GM21529 (cell line): ENCODE measurements around the gene TAS2R16.
"Not testable (repeated sequence)": the region's sequence is repeated elsewhere in the genome, so short reads cannot be mapped to it uniquely, and the experiment has no call there.

ENCODE experiments used
- ATAC-seq: cut with Tn5 transposase; IDR thresholded peaks from one replicate; pipeline ENCODE4 v1.9.1; 2021; ENCODE audit not compliant: unreplicated experiment

The TAS2R16 gene

DNA sequence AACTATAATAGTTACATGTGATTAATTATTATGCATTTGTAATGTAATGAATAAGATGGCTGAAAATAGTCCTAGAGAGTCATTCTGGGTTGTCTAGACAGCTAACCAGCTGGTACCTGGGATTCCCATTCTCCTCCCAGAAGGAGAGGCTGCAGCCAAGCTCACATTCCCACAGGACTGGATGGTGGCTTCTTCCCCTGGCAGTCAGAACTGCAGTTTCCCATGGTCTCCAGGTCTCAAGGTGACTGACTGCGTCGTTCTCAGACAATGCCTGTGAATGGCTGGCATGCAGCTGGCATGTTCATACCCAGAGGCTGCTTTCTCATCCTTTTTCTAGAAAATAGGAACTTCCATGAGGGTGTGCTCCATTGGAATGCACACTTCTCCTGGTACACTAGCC is 21.3 kb downstream of the TAS2R16 start:
- ATAC-seq = no peak

DNA sequence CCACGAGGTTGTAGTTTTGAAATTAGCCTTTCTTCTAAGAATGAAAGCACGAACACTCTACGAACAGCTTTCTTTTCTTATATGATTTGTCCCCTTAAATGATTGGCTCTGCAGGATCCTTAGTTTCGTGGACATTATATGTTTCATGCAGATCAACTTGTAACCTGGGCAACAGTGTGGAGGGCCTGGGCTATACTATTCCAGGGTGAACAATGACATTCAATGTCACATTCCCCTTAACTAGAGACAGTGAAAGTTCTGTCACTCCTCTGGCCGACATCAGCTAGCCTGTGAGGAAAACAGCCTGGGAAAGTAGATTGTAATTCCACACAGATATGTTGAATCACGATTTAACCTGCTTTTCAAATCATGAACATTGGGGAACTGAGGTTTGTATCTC is 23.4 kb downstream of the TAS2R16 start:
- ATAC-seq = no peak

DNA sequence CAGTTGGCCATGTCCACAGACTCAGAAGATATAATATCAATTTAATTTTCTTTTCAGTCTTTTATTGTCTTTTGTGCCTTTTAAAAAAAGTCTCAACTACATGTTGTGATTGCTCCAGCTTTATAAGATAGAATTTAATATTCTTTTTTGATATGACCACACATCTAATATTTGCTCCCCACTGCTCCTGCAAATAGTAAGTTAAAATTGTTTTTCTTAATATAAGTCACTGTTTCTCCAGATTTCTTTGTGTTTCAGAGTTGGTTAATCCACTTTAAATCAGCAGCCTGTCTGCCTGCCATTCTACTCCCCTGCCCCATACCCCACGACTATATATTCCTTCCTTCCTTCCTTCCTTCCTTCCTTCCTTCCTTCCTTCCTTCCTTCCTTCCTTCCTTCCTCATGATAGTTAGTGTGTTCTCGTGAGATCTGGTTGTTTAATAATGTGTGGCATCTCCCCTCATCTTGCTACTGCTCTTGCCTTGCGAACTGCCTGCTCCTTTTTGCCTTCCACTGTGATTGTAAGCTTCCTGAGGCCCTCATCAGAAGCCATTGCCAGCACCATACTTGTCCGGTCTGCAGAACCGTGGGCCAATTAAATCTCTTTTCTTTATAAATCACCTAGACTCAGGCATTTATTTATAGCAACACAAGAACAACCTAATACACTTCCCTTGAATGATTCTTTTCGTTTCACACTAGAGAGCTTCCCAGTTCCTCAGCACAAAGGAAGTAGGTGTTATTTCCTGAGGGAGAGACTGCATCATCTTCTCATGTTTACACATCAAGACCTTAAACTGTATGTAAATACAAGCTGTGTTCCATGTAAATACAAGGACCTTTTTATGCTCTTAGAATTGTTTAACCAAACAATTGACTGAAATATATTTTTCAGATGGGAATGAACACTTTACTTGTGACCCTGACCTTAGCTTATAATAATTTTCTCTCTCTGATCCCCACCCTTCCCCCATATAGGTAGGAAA is 24.5 kb downstream of the TAS2R16 start:
- no peak for ATAC-seq

DNA sequence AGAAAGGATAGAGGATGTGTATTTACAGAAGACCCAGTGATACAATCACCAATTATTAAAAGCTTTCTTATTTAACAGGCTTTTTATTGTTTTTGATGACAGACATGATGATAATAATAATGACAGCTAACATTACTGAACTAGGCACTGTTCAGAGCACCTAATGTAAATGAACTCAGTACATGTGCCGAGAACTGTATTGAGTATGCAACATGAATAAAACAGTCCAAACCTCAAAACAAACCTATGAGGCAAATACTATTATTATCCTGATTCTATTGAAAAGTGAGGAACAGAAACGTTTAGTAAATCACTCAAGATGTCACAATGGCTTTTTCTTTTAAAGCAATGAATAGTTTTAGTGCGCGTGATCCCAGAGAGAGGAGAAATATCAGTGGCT is 27.1 kb downstream of the TAS2R16 start:
- ATAC-seq = no peak

DNA sequence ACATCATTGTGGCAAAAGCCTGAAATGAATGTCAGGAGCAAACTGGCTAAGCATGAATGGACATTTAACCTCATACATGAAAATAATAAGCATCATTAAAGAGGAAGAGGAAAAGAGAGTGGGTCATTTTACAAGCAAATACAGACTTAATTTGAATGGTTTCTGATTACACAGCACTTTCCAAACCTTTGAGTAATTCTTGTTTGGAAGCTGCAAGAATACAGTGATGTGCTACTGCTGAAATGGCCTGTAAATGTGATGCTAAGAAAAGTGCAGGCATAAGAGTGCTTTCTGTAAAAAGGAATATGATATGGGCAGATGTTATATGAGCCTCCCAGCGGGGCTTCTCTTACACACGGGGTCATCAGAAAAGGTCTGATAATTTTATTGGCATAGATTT is 30.2 kb downstream of the TAS2R16 start:
- ATAC-seq = no peak

DNA sequence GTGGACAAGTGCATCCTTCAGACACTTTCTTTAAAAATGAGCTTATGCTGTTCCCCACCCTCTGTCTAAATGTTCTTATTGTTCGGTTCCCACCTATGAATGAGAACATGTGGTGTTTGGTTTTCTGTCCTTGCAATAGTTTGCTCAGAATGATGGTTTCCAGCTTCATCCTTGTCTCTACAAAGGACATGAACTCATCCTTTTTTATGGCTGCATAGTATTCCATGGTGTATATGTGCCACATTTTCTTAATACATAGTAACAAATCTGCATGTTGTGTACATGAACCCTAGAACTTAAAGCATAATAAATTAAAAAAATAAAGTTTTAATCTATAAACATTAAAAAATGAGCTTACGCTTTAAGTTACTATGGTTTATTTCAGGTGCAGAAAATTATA is 41.8 kb downstream of the TAS2R16 start:
- not testable (repeated sequence) for ATAC-seq

DNA sequence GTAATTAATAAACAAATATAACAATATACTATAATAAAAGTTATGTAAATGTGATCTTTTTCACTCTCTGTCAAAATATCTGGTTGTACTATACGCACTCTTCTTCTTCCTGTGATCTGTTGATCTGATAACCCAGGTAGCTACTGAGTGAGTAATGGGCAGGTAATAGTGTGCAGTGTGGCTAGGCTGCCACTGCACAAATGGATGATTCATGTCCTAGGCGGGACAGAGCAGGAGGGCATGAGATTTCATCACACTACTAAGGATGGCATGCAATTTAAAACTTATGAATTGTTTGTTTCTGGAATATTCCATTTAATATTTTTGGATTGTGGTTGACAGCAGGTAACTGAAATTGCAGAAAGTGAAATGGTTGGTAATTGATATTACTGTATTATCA is 44.5 kb downstream of the TAS2R16 start:
- ATAC-seq = no peak

DNA sequence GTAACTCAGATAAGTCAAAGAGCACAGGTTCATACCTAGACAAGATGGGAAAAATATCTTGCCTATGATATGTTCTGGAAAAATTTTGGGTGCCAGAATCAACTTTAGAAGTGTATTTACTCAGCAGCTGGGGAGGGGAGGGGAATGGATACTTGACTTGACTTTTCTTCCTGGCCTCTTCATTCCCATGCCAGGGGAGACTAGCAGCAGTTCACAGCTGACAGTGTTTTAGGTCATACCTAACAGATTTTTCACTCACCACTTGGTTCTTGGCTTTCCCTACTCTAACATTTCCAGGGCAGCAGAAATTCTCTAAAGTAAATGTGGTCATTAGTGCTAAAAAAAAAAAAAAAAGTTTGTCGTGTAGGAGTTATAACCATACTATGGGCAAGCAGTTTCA is 46.3 kb downstream of the TAS2R16 start:
- ATAC-seq = no peak
